HG03196 (cell line): ENCODE measurements around the gene FURIN.
A peak's percentile ranks its signal among the peaks of the same experiment; 100 is the strongest.
"Not testable (repeated sequence)": the region's sequence is repeated elsewhere in the genome, so short reads cannot be mapped to it uniquely, and the experiment has no call there.

ENCODE experiments used
- ATAC-seq: cut with Tn5 transposase; IDR thresholded peaks from one replicate; pipeline ENCODE4 v1.9.1; 2021; ENCODE audit not compliant: unreplicated experiment

The FURIN gene

GRCh38 chr15:90868261-90868689 is at the start of gene FURIN:
Gene FURIN, plus strand, starts transcription at chr15:90868588. Its CDS starts 7,153 bp downstream, at chr15:90875741.
- no peak for ATAC-seq

GRCh38 chr15:90819390-90819789 is 49.0 kb upstream of the FURIN start:
- no peak for ATAC-seq

- ATAC-seq = no peak
These were observed 48.5 kb upstream of the FURIN start for GRCh38 chr15:90819850-90820249.

- ATAC-seq = no peak
These were observed 47.9 kb upstream of the FURIN start for GRCh38 chr15:90820481-90820880.

- no peak for ATAC-seq
These were observed 46.0 kb upstream of the FURIN start for GRCh38 chr15:90822204-90822955.

- ATAC-seq = no peak
These were observed 44.9 kb upstream of the FURIN start for GRCh38 chr15:90823455-90823974.

- not testable (repeated sequence) for ATAC-seq
These were observed 43.1 kb upstream of the FURIN start for GRCh38 chr15:90825115-90825899.

- ATAC-seq = not testable (repeated sequence)
These were observed 42.0 kb upstream of the FURIN start for GRCh38 chr15:90826206-90826885.

GRCh38 chr15:90826886-90827435 is 41.4 kb upstream of the FURIN start:
- ATAC-seq = no peak

GRCh38 chr15:90828111-90828510 is 40.3 kb upstream of the FURIN start:
- no peak for ATAC-seq

- no peak for ATAC-seq
These were observed 39.3 kb upstream of the FURIN start for GRCh38 chr15:90829126-90829525.

GRCh38 chr15:90829942-90830440 is 38.4 kb upstream of the FURIN start:
- ATAC-seq = no peak

GRCh38 chr15:90834626-90835025 is 33.8 kb upstream of the FURIN start:
- ATAC-seq = no peak

GRCh38 chr15:90836296-90836871 is 32.0 kb upstream of the FURIN start:
- ATAC-seq = no peak

GRCh38 chr15:90837094-90837493 is 31.3 kb upstream of the FURIN start:
- no peak for ATAC-seq

- no peak for ATAC-seq
These were observed 30.2 kb upstream of the FURIN start for GRCh38 chr15:90838139-90838538.

GRCh38 chr15:90838544-90838943 is 29.8 kb upstream of the FURIN start:
- ATAC-seq = no peak

GRCh38 chr15:90839187-90840071 is 29.0 kb upstream of the FURIN start:
- peak; percentile 81 for ATAC-seq

- ATAC-seq = no peak
These were observed 28.1 kb upstream of the FURIN start for GRCh38 chr15:90840157-90840855.
